Fibroblast of lung (primary cell): Measurements from ENCODE around the gene OR13J1.

Experiments used
- EZH2 ChIP-seq: IDR thresholded peaks from 2 replicates; pipeline ENCODE4 v1.5.1; 2012; ENCODE audit warnings: low read length, control low read depth, mild to moderate bottlenecking; ENCODE audit errors: missing control alignments
- TF ChIP-seq, protein P1 (sequence below), 2 donors: IDR thresholded peaks in 1 of 2; conservative IDR thresholded peaks in 1 of 2; 1 replicate in 1 of 2; 2 replicates in 1 of 2; pipeline ENCODE4 v1.5.1; 2011 to 2012; ENCODE audit warnings: low read length in 2 of 2, control low read depth in 1 of 2, inconsistent platforms in 1 of 2, low read depth in 1 of 2, mild to moderate bottlenecking in 1 of 2

DNA sequence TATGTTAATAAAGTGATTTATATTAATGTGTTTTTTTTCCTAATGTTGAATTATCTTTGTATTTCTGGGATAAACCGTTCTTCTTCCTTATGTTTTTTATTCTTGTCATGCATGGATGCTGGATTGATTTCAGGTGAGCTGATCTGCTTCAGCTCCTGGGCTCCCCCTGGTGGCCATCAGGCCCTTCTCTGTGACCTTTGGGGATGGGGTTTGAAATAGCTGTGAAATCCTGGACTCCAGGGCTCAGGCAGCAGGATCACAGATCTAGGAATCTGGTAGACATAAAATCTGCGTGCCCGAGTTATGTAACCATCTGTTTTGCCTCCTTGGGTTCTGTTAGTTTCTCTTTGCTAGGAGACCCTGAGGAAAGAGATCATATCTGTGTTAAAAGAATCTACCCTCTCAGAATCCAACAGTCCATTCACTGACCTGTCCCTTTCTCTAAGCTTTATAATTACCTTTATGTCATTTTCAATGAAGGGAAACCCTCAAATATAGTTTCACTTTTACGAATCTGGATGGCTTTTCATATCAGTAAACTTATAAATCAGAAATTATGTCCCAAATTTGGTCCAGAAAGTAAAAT is 12.2 kb upstream of the OR13J1 start:
- TF ChIP-seq, protein P1, sequence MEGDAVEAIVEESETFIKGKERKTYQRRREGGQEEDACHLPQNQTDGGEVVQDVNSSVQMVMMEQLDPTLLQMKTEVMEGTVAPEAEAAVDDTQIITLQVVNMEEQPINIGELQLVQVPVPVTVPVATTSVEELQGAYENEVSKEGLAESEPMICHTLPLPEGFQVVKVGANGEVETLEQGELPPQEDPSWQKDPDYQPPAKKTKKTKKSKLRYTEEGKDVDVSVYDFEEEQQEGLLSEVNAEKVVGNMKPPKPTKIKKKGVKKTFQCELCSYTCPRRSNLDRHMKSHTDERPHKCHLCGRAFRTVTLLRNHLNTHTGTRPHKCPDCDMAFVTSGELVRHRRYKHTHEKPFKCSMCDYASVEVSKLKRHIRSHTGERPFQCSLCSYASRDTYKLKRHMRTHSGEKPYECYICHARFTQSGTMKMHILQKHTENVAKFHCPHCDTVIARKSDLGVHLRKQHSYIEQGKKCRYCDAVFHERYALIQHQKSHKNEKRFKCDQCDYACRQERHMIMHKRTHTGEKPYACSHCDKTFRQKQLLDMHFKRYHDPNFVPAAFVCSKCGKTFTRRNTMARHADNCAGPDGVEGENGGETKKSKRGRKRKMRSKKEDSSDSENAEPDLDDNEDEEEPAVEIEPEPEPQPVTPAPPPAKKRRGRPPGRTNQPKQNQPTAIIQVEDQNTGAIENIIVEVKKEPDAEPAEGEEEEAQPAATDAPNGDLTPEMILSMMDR (conservative IDR thresholded peaks at IDR 0.05 in 1 of 2, IDR thresholded peaks at IDR 0.05 in 1 of 2; ENCODE audit: low read depth in 1 of 2, low read length in 2 of 2), result peak; percentile 99 to 100
- TF ChIP-seq EZH2, result no peak
